Transverse colon (tissue), 4 donors: ENCODE results near the gene TMEM151A. TPM values are rescaled to one million over a fixed set of nuclear protein-coding genes. Genes with fewer than 3 reads are reported as not detected.
"Not testable (repeated sequence)": the region's sequence is repeated elsewhere in the genome, so short reads cannot be mapped to it uniquely, and the experiment has no call there.

Experiments
- DNase-seq: peaks from one replicate; pipeline ENCODE4 v3.0.0-alpha.2; 2019
- H3K27ac ChIP-seq, 4 donors: fragments of 200-600 bp; sonication (generic); 2 replicates each; pipeline ENCODE4 v1.5.1; 2016 to 2018; ENCODE audit warnings: inconsistent platforms in 4 of 4
- H3K27me3 ChIP-seq: fragments of 200-600 bp; sonication (generic); 2 replicates; pipeline ENCODE4 v1.5.1; 2017; ENCODE audit warnings: inconsistent platforms
- H3K36me3 ChIP-seq, 4 donors: fragments of 200-600 bp; sonication (generic); 2 replicates each; pipeline ENCODE4 v1.5.1; 2017 to 2019; ENCODE audit warnings: inconsistent platforms in 4 of 4
- H3K4me1 ChIP-seq, 4 donors: fragments of 200-600 bp; sonication (generic); 2 replicates each; pipeline ENCODE4 v1.5.1; 2017 to 2020; ENCODE audit warnings: inconsistent platforms in 4 of 4
- H3K4me3 ChIP-seq, 4 donors: fragments of 200-600 bp; sonication (generic); 1 replicate in 1 of 4; 2 replicates in 3 of 4; pipeline versions ENCODE4 v1.5.1 to v1.6.1; 2017 to 2019; ENCODE audit warnings: inconsistent platforms in 4 of 4
- H3K9me3 ChIP-seq, 2 donors: fragments of 200-600 bp; sonication (generic); 2 replicates each; pipeline ENCODE4 v1.5.1; 2017 to 2019; ENCODE audit warnings: inconsistent platforms in 2 of 2
- CTCF ChIP-seq, 5 experiments: fragments of 200-600 bp in 3 of 5; fragments of 450-650 bp in 2 of 5; sonication (generic) in 3 of 5; IDR thresholded peaks; 1 replicate in 2 of 5; 2 replicates in 3 of 5; pipeline ENCODE4 v1.5.1; 2016 to 2017; ENCODE audit warnings: antibody characterized with exemption in 5 of 5, inconsistent platforms in 3 of 5, mild to moderate bottlenecking in 2 of 5, moderate library complexity in 1 of 5
- EP300 ChIP-seq: sonication (generic); formaldehyde crosslinking; IDR thresholded peaks from one replicate; pipeline ENCODE4 v1.6.1; 2017; ENCODE audit warnings: antibody characterized with exemption, low read depth
- POLR2A ChIP-seq: fragments of 450-650 bp; IDR thresholded peaks from one replicate; pipeline ENCODE4 v1.6.1; 2016; ENCODE audit warnings: antibody characterized with exemption, mild to moderate bottlenecking, moderate library complexity
- POLR2AphosphoS5 ChIP-seq, 3 donors: sonication (generic); formaldehyde crosslinking; IDR thresholded peaks; one replicate each; pipeline ENCODE4 v1.6.1; 2016; ENCODE audit warnings: antibody characterized with exemption in 3 of 3
- WGBS, 2 donors: methylation state at CpG; one replicate each; pipeline ENCODE4 v1.1.5; 2018; ENCODE audit warnings: low coverage in 1 of 2; 5-methylcytosine and 5-hydroxymethylcytosine counted together
- in situ Hi-C, 4 donors: fragments of 200-750 bp; cut with MboI; loops; one replicate each; pipeline versions ENCODE4 v1.15.0 to v1.15.1; 2017; ENCODE audit warnings: low sequenced_read_pairs in 3 of 4, low pct_ligation_motif_present in 1 of 4, low pct_unique_long_range_greater_than_20kb in 1 of 4
- intact Hi-C: fragments of 100-400 bp; cut with DNase I; formaldehyde crosslinking; loops from one replicate; pipeline ENCODE4 v1.15.1; 2023; ENCODE audit warnings: low total_unique reads
- total RNA-seq, 4 donors: library from RNA; depleted of rRNA; stranded (reverse); fragments of >200 nt; gene quantifications; one replicate each; pipeline ENCODE4 v1.1.0, GENCODE V29; 2016

TMEM151A gene
- total RNA-seq, 4 donors from 2014 or later, result 0.55 to 0.75 TPM; not detected in 2

- intact Hi-C loops, result no loop called here
- H3K9me3 ChIP-seq, result no peaks in the 10 kb centered on the region
- WGBS, 2 donors, result 80% methylated on average over 3 of the region's 3 CpGs; no CpG with 5 or more reads in 1 of the 2 donors
- H3K27ac ChIP-seq, result no peak overlapping the region
- DNase-seq, result no peak
- no peaks in the 10 kb centered on the region for H3K27me3 ChIP-seq
- TF ChIP-seq POLR2AphosphoS5 (IDR thresholded peaks at IDR 0.05) (no peak), POLR2A (no peak), EP300 (no peak), CTCF (IDR thresholded peaks at IDR 0.05) (no peak)
- no peak overlapping the region for H3K4me3 ChIP-seq
- no peaks in the 10 kb centered on the region for H3K36me3 ChIP-seq
- H3K4me1 ChIP-seq, result no peaks in the 10 kb centered on the region
- in situ Hi-C loops, result no loop called here
Measured at GRCh38 chr11:66247801-66248200, 43.9 kb upstream of the TMEM151A start.

GRCh38 chr11:66248903-66249302 is 42.8 kb upstream of the TMEM151A start:
- no peaks in the 10 kb centered on the region for H3K27me3 ChIP-seq
- no peaks in the 10 kb centered on the region for H3K4me1 ChIP-seq
- no peaks in the 10 kb centered on the region for H3K36me3 ChIP-seq
- TF ChIP-seq POLR2A, result no peak
- no peak for TF ChIP-seq EP300
- no peak for TF ChIP-seq CTCF (IDR thresholded peaks at IDR 0.05)
- no peak for TF ChIP-seq POLR2AphosphoS5 (IDR thresholded peaks at IDR 0.05)
- H3K27ac ChIP-seq, result no peak overlapping the region
- in situ Hi-C loops, result no loop called here
- DNase-seq, result no peak
- H3K4me3 ChIP-seq, result no peak overlapping the region
- 90% methylated on average over 6 of the region's 6 CpGs; no CpG with 5 or more reads in 1 of the 2 donors for WGBS, 2 donors
- H3K9me3 ChIP-seq, result no peaks in the 10 kb centered on the region
- intact Hi-C loops, result no loop called here

GRCh38 chr11:66251809-66252208 is 39.9 kb upstream of the TMEM151A start:
- in situ Hi-C loops (no loop called here), intact Hi-C loops (no loop called here)
- Histone ChIP-seq H3K9me3 (no peaks in the 10 kb centered on the region), H3K27ac (no peak overlapping the region), H3K4me1 (peaks cover 0 to 5% (median 4%) of the 10 kb centered on the region in 4 donors), H3K4me3 (no peak overlapping the region), H3K36me3 (no peaks in the 10 kb centered on the region), H3K27me3 (peaks cover 6% of the 10 kb centered on the region)
- TF ChIP-seq CTCF (IDR thresholded peaks at IDR 0.05) (no peak), POLR2AphosphoS5 (IDR thresholded peaks at IDR 0.05) (no peak)
- 76 to 80% methylated on average over 7 of the region's 7 CpGs for WGBS, 2 donors
- DNase-seq, result no peak

GRCh38 chr11:66253081-66253480 is 38.6 kb upstream of the TMEM151A start:
- peaks cover 0 to 11% (median 9%) of the 10 kb centered on the region in 4 donors for H3K4me1 ChIP-seq
- H3K9me3 ChIP-seq, H3K4me3 ChIP-seq, H3K27ac ChIP-seq, DNase-seq, H3K36me3 ChIP-seq, H3K27me3 ChIP-seq, intact Hi-C loops, in situ Hi-C loops: not testable (repeated sequence)
- WGBS, 2 donors, result 80 to 84% methylated on average over 5 to 6 of the region's 6 CpGs

GRCh38 chr11:66258473-66258893 is 33.2 kb upstream of the TMEM151A start:
- H3K9me3 ChIP-seq, result no peaks in the 10 kb centered on the region
- H3K4me1 ChIP-seq, result peaks cover 0 to 20% (median 16%) of the 10 kb centered on the region in 4 donors
- intact Hi-C loops (loop anchor here (2.0 kb wide), 1 partner anchor 36 kb away; no protein-coding TSS in a partner anchor), in situ Hi-C loops (no loop called here)
- TF ChIP-seq POLR2AphosphoS5 (IDR thresholded peaks at IDR 0.05) (no peak), CTCF (IDR thresholded peaks at IDR 0.05) (peak in 2 of 5 experiments; percentile 18 to 31), POLR2A (no peak), EP300 (no peak)
- H3K36me3 ChIP-seq, result no peaks in the 10 kb centered on the region
- peak overlapping the region; percentile 67 to 89 (median 80) for H3K4me3 ChIP-seq
- WGBS, 2 donors, result 6 to 37% methylated on average over 2 to 14 of the region's 28 CpGs
- H3K27ac ChIP-seq, result peak overlapping the region; percentile 77 to 92 (median 84)
- no peak for DNase-seq
- H3K27me3 ChIP-seq, result peaks cover 7% of the 10 kb centered on the region
